Hypothalamus (tissue), 51 donors: ENCODE data around the gene MYL7.
A peak's percentile ranks its signal among the peaks of the same experiment; 100 is the strongest.

Experiments used
- DNase-seq, 51 donors: peaks; one replicate each; lab custom pipeline; 2025; lab: John Stamatoyannopoulos, UW

Gene MYL7

GRCh38 chr7:44116087-44116788, 24.9 kb downstream of the MYL7 start:
- DNase-seq = no peak

GRCh38 chr7:44114586-44115310, 26.4 kb downstream of the MYL7 start:
- peak in 43 of 51 donors; percentile 24 to 92 (median 68) for DNase-seq

GRCh38 chr7:44113764-44114354, 27.3 kb downstream of the MYL7 start:
- no peak for DNase-seq

GRCh38 chr7:44112997-44113763, 28.0 kb downstream of the MYL7 start:
- no peak for DNase-seq

- DNase-seq = no peak
Observed at GRCh38 chr7:44112231-44112996, 28.7 kb downstream of the MYL7 start.

GRCh38 chr7:44111761-44112160, 29.4 kb downstream of the MYL7 start:
- peak in 6 of 51 donors; percentile 18 to 43 (median 29) for DNase-seq

- DNase-seq = no peak
Observed at GRCh38 chr7:44110719-44111635, 30.2 kb downstream of the MYL7 start.

- DNase-seq = no peak
Observed at GRCh38 chr7:44109991-44110390, 31.1 kb downstream of the MYL7 start.

GRCh38 chr7:44108768-44109750, 32.1 kb downstream of the MYL7 start:
- no peak for DNase-seq

GRCh38 chr7:44107961-44108767, 33.0 kb downstream of the MYL7 start:
- no peak for DNase-seq

GRCh38 chr7:44107116-44107960, 33.8 kb downstream of the MYL7 start:
- DNase-seq = no peak

GRCh38 chr7:44106311-44107065, 34.6 kb downstream of the MYL7 start:
- no peak for DNase-seq

- DNase-seq = no peak
Observed at GRCh38 chr7:44105832-44106231, 35.3 kb downstream of the MYL7 start.

GRCh38 chr7:44104860-44105771, 36.0 kb downstream of the MYL7 start:
- peak in 34 of 51 donors; percentile 24 to 82 (median 56) for DNase-seq
